ENCODE data around the gene MPZL1.

Gene MPZL1

GRCh38 chr1:167749741-167750140 is 28.0 kb downstream of the MPZL1 start:
- Histone ChIP-seq H3K36me3 (ENCODE audit: control insufficient read depth, insufficient read depth, low read length) (no peaks in the 10 kb centered on the region), H3K4me3 (replicated peaks; ENCODE audit: low read depth, low read length) (no peak overlapping the region), H3K27me3 (replicated peaks; ENCODE audit: control insufficient read depth, insufficient read depth, low read length) (no peaks in the 10 kb centered on the region)
- DNase-seq (ENCODE audit: extremely low read depth, insufficient read length) = no peak
- no peak for TF ChIP-seq CTCF (IDR thresholded peaks at IDR 0.05; ENCODE audit: insufficient read depth, low read length, poor library complexity, severe bottlenecking)

DNA sequence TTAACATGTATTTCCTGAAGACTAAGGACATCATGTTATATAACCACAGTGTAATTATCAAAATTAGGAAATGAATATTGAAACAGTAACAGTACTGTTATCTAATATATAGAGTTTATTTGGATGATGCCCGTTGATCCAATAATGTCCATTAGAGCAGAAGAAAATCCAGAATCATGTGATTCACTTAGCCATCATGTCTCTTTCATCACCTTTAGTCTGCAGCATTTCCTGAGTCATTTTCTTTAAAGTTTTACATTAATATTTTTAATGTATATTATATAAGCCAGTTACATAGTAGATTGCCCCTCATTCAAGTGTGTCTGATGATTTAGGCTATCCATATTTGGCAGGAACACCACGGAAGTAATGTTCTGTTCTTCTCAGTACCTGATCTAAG is 28.9 kb downstream of the MPZL1 start:
- no peak overlapping the region for H3K4me3 ChIP-seq (replicated peaks; ENCODE audit: low read depth, low read length)
- no peak for TF ChIP-seq CTCF (IDR thresholded peaks at IDR 0.05; ENCODE audit: insufficient read depth, low read length, poor library complexity, severe bottlenecking)
- no peaks in the 10 kb centered on the region for H3K27me3 ChIP-seq (replicated peaks; ENCODE audit: control insufficient read depth, insufficient read depth, low read length)
- H3K36me3 ChIP-seq (ENCODE audit: control insufficient read depth, insufficient read depth, low read length) = no peaks in the 10 kb centered on the region
- no peak for DNase-seq (ENCODE audit: extremely low read depth, insufficient read length)

GRCh38 chr1:167751676-167752075 is 29.9 kb downstream of the MPZL1 start:
- Histone ChIP-seq H3K27me3 (replicated peaks; ENCODE audit: control insufficient read depth, insufficient read depth, low read length) (no peaks in the 10 kb centered on the region), H3K36me3 (ENCODE audit: control insufficient read depth, insufficient read depth, low read length) (no peaks in the 10 kb centered on the region), H3K4me3 (replicated peaks; ENCODE audit: low read depth, low read length) (no peak overlapping the region)
- DNase-seq (ENCODE audit: extremely low read depth, insufficient read length) = no peak
- TF ChIP-seq CTCF (IDR thresholded peaks at IDR 0.05; ENCODE audit: insufficient read depth, low read length, poor library complexity, severe bottlenecking) = no peak

DNA sequence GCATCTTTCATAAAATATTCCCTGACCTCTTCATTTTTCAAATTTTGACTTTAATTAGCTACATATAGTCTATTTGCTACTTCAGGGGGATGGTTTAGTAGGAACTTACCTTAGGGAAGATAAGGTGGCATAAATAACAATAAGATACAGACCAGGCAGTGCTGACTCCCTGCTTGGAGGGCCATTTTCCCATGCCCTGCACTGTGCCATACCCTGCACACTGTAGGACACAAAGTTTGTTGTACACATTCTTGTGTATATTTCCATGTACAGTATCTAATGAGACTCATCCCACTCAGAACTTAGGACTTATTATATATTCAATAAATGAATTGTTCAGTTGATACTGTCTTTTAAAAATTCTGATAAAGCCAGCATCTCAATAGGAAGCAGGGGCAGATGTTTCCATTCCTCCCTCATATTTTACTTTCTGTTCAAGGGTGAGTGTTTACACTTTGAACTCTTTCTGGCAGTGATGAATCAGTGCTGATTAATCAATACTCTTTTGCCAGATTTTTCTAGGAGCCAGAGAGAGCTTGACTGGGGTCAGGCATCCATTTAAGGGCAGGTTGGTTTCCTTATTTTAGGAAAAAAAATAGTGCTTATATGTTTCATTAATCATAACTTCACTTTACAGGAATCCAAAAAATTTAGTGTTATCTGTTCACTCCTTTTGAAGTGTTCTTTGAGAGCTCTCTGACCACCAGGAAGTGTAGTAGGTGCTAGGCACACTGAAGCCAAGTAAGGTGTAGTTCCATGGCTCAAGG is 30.6 kb downstream of the MPZL1 start:
- Histone ChIP-seq H3K27me3 (replicated peaks; ENCODE audit: control insufficient read depth, insufficient read depth, low read length) (no peaks in the 10 kb centered on the region), H3K4me3 (replicated peaks; ENCODE audit: low read depth, low read length) (peak overlapping the region; percentile 38), H3K36me3 (ENCODE audit: control insufficient read depth, insufficient read depth, low read length) (no peaks in the 10 kb centered on the region)
- TF ChIP-seq CTCF (IDR thresholded peaks at IDR 0.05; ENCODE audit: insufficient read depth, low read length, poor library complexity, severe bottlenecking) = no peak
- DNase-seq (ENCODE audit: extremely low read depth, insufficient read length) = no peak

GRCh38 chr1:167755654-167756053 is 33.9 kb downstream of the MPZL1 start:
- H3K27me3 ChIP-seq (replicated peaks; ENCODE audit: control insufficient read depth, insufficient read depth, low read length) = no peaks in the 10 kb centered on the region
- H3K36me3 ChIP-seq (ENCODE audit: control insufficient read depth, insufficient read depth, low read length) = no peaks in the 10 kb centered on the region
- H3K4me3 ChIP-seq (replicated peaks; ENCODE audit: low read depth, low read length) = no peak overlapping the region
- no peak for DNase-seq (ENCODE audit: extremely low read depth, insufficient read length)
- TF ChIP-seq CTCF (IDR thresholded peaks at IDR 0.05; ENCODE audit: insufficient read depth, low read length, poor library complexity, severe bottlenecking) = no peak

All from GM06990 (cell line).